HCT116 (cell line): Measurements from ENCODE around the gene SNRPB. TPM values are rescaled to one million over a fixed set of nuclear protein-coding genes. Genes with fewer than 3 reads are reported as not detected.

Experiments
- ATAC-seq: fragments of 200-7000 bp; cut with Tn5 transposase; 2 replicates; pipeline ENCODE4 v1.9.1; 2020; ENCODE audit warnings: mild to moderate bottlenecking, moderate library complexity
- BruUV-seq: library from RNA; stranded (reverse); fragments of 400-500 nt; replicated peaks from 2 replicates; lab custom pipeline; 2021; lab: Mats Ljungman, UMichigan
- CTCF ChIA-PET: fragments of 300-600 bp; sonication (Branson Sonifier 250); formaldehyde crosslinking; loops from one replicate; lab custom pipeline; 2021; ENCODE audit warnings: antibody characterized with exemption; lab: Charles Lee
- POLR2A ChIA-PET: fragments of 300-600, 350-600 bp; sonication (Branson Sonifier 250); formaldehyde crosslinking; loops from one replicate; lab custom pipeline; 2021; ENCODE audit warnings: antibody characterized with exemption; lab: Charles Lee
- RAD21 ChIA-PET, 2 experiments: fragments of 300-600 bp; sonication (Branson Sonifier 250); formaldehyde crosslinking; loops; one replicate each; lab custom pipeline; 2023; ENCODE audit warnings: low total read pairs in 2 of 2; ENCODE audit not compliant: uncharacterized antibody in 2 of 2, unreplicated experiment in 2 of 2, low non-redundant PET in 1 of 2; lab: Charles Lee
- DNase-seq: peaks from one replicate; pipeline ENCODE4 v3.0.0-alpha.2; 2010; ENCODE audit warnings: low read depth, low spot score
- H2AFZ ChIP-seq: fragments of 200-600 bp; shearing (Covaris generic), sonication (generic); 2 replicates; pipeline ENCODE4 v1.6.1; 2017; ENCODE audit warnings: low read depth, mixed run types, mixed read lengths, antibody characterized with exemption, low read length; ENCODE audit not compliant: poor library complexity, severe bottlenecking
- H3K27ac ChIP-seq: 2 replicates; pipeline ENCODE4 v1.5.1; 2012; ENCODE audit warnings: low read depth, low read length
- H3K27me3 ChIP-seq: fragments of 200-600 bp; sonication (generic); 2 replicates; pipeline ENCODE4 v1.6.1; 2016; ENCODE audit warnings: mixed run types, low read length, mixed read lengths; ENCODE audit not compliant: insufficient read depth
- H3K36me3 ChIP-seq, 2 experiments: fragments of 200-500 bp in 1 of 2; fragments of 200-600 bp in 1 of 2; sonication (Bioruptor generic) in 1 of 2; sonication (generic) in 1 of 2; 2 replicates each; pipeline versions ENCODE4 v1.5.1 to v1.6.1; 2014 to 2016; ENCODE audit warnings: low read length in 2 of 2, inconsistent platforms in 1 of 2, mixed read lengths in 1 of 2, mixed run types in 1 of 2; ENCODE audit not compliant: insufficient read depth in 2 of 2, control insufficient read depth in 1 of 2
- H3K4me1 ChIP-seq, 2 experiments: fragments of 200-600 bp in 1 of 2; sonication (generic) in 1 of 2; 2 replicates each; pipeline versions ENCODE4 v1.5.1 to v1.6.1; 2012 to 2017; ENCODE audit warnings: low read length in 2 of 2, inconsistent platforms in 1 of 2, mild to moderate bottlenecking in 1 of 2, mixed read lengths in 1 of 2, mixed run types in 1 of 2, moderate library complexity in 1 of 2; ENCODE audit not compliant: insufficient read depth in 2 of 2, control insufficient read depth in 1 of 2
- H3K4me2 ChIP-seq: fragments of 200-600 bp; sonication (generic); 2 replicates; pipeline ENCODE4 v1.6.1; 2017; ENCODE audit warnings: mixed run types, low read length, mixed read lengths
- H3K4me3 ChIP-seq, 2 experiments: fragments of 200-600 bp in 1 of 2; sonication (generic) in 1 of 2; replicated peaks in 1 of 2; 2 replicates each; pipeline ENCODE4 v1.5.1; 2011 to 2016; ENCODE audit warnings: low read length in 2 of 2, control low read depth in 1 of 2, low read depth in 1 of 2, mild to moderate bottlenecking in 1 of 2, mixed read lengths in 1 of 2, mixed run types in 1 of 2
- H3K79me2 ChIP-seq: fragments of 200-600 bp; sonication (generic); 2 replicates; pipeline ENCODE4 v1.6.1; 2017; ENCODE audit warnings: mild to moderate bottlenecking, mixed run types, low read length, moderate library complexity, mixed read lengths; ENCODE audit not compliant: insufficient read depth
- H3K9ac ChIP-seq: fragments of 200-600 bp; sonication (generic); 2 replicates; pipeline ENCODE4 v1.6.1; 2016; ENCODE audit warnings: low read length, mixed read lengths
- H3K9me2 ChIP-seq: fragments of 200-600 bp; sonication (generic), shearing (Covaris generic); 2 replicates; pipeline ENCODE4 v1.6.1; 2017; ENCODE audit warnings: mixed run types, mild to moderate bottlenecking, moderate library complexity; ENCODE audit not compliant: insufficient read depth
- H3K9me3 ChIP-seq, 2 experiments: fragments of 200-500 bp in 1 of 2; fragments of 200-600 bp in 1 of 2; sonication (Bioruptor generic) in 1 of 2; sonication (generic) in 1 of 2; 2 replicates each; pipeline ENCODE4 v1.6.1; 2014 to 2017; ENCODE audit warnings: low read length in 2 of 2, mixed read lengths in 2 of 2, inconsistent platforms in 1 of 2, low read depth in 1 of 2, mild to moderate bottlenecking in 1 of 2, mixed run types in 1 of 2, moderate library complexity in 1 of 2; ENCODE audit not compliant: control insufficient read depth in 1 of 2, insufficient read depth in 1 of 2
- H4K20me1 ChIP-seq: fragments of 200-600 bp; sonication (generic), shearing (Covaris generic); 2 replicates; pipeline ENCODE4 v1.6.1; 2017; ENCODE audit warnings: mixed run types, mild to moderate bottlenecking, moderate library complexity; ENCODE audit not compliant: insufficient read depth
- CEBPB ChIP-seq: IDR thresholded peaks from 2 replicates; pipeline ENCODE4 v1.6.1; 2012; ENCODE audit warnings: low read depth
- EGR1 ChIP-seq: IDR thresholded peaks from 2 replicates; pipeline ENCODE4 v1.6.1; 2012; ENCODE audit warnings: low read depth
- ELF1 ChIP-seq: IDR thresholded peaks from 2 replicates; pipeline ENCODE4 v1.6.1; 2012; ENCODE audit warnings: low read depth, borderline replicate concordance
- EZH2 ChIP-seq: fragments of 200-600 bp; sonication (generic); IDR thresholded peaks from 2 replicates; pipeline ENCODE4 v1.6.1; 2017; ENCODE audit warnings: antibody characterized with exemption, mixed run types
- EZH2phosphoT487 ChIP-seq: fragments of 200-600 bp; IDR thresholded peaks from 2 replicates; pipeline ENCODE4 v1.6.1; 2018; ENCODE audit warnings: antibody characterized with exemption, borderline replicate concordance
- POLR2A ChIP-seq: IDR thresholded peaks from 2 replicates; pipeline ENCODE4 v1.7.0; 2011; ENCODE audit warnings: borderline replicate concordance; ENCODE audit not compliant: insufficient read depth, insufficient read length; ENCODE audit errors: extremely low read depth
- RAD21 ChIP-seq: IDR thresholded peaks from 2 replicates; pipeline ENCODE4 v1.6.1; 2012; ENCODE audit warnings: low read depth, mild to moderate bottlenecking
- SIN3A ChIP-seq: IDR thresholded peaks from 2 replicates; pipeline ENCODE4 v1.6.1; 2012; ENCODE audit warnings: low read depth
- SP1 ChIP-seq: IDR thresholded peaks from 2 replicates; pipeline ENCODE4 v1.6.1; 2012; ENCODE audit warnings: low read depth
- YY1 ChIP-seq: IDR thresholded peaks from 2 replicates; pipeline ENCODE4 v1.6.1; 2011; ENCODE audit warnings: low read length, low read depth, moderate library complexity, mild to moderate bottlenecking; ENCODE audit not compliant: insufficient replicate concordance; ENCODE audit errors: extremely low read depth
- ZNF274 ChIP-seq: fragments of 200-500 bp; sonication (Bioruptor generic); IDR thresholded peaks from 2 replicates; pipeline ENCODE4 v1.6.1; 2014; ENCODE audit warnings: mild to moderate bottlenecking, low read depth, low read length, inconsistent platforms
- intact Hi-C: fragments of 100-400 bp; cut with micrococcal nuclease; formaldehyde crosslinking; loops from 2 replicates; pipeline ENCODE4 v1.10.0; 2022
- total RNA-seq: library from RNA; stranded (reverse); gene quantifications from one replicate; pipeline ENCODE4 v1.2.1, GENCODE V29; 2021; ENCODE audit not compliant: unreplicated experiment
- TF ChIP-seq, protein P1 (sequence below): IDR thresholded peaks from 2 replicates; pipeline ENCODE4 v1.6.1; 2011; ENCODE audit warnings: mild to moderate bottlenecking, low read length, moderate library complexity; ENCODE audit not compliant: insufficient replicate concordance; ENCODE audit errors: extremely low read depth
- TF ChIP-seq, protein P2 (sequence below): IDR thresholded peaks from 2 replicates; pipeline ENCODE4 v1.6.1; 2012
- TF ChIP-seq, protein P3 (sequence below), 3 experiments: fragments of 200-600 bp in 1 of 3; sonication (generic) in 1 of 3; IDR thresholded peaks in 2 of 3; conservative IDR thresholded peaks in 1 of 3; 2 replicates each; pipeline ENCODE4 v1.5.1; 2012 to 2017; ENCODE audit warnings: low read depth in 2 of 3, low read length in 2 of 3, antibody characterized with exemption in 1 of 3, borderline replicate concordance in 1 of 3, control low read depth in 1 of 3, mild to moderate bottlenecking in 1 of 3, mixed read lengths in 1 of 3, mixed run types in 1 of 3, moderate library complexity in 1 of 3; ENCODE audit not compliant: insufficient read depth in 1 of 3
- TF ChIP-seq, protein P4 (sequence below): IDR thresholded peaks from 2 replicates; pipeline ENCODE4 v1.6.1; 2012; ENCODE audit warnings: low read depth
- TF ChIP-seq, protein P5 (sequence below): IDR thresholded peaks from 2 replicates; pipeline ENCODE4 v1.6.1; 2012

The SNRPB gene
- total RNA-seq, 1 experiment from 2014 or later = 469 TPM

DNA sequence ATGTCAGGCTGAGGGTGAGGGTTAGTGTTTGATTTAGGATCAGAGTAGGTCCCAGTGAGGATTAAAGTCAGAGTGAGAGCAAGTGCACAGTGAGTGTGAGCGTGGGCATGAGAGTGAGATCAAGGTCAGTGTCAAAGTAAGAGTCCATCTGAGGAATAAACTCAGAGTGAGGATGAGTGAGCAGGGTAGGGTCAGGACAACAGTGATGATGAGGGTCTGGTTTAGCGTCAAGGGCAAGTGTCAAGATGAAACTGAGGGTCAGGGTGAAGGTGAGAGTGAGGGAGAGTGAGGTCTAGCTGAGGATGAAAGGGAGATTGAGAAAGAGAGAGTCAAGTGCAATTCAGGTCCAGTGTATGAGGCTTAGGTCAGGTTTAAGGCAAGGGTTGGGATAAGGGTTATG lies 45.8 kb upstream of the SNRPB start:
- intact Hi-C loops = no loop called here
- no peaks in the 10 kb centered on the region for H3K36me3 ChIP-seq
- no peak overlapping the region for H3K4me3 ChIP-seq
- no peaks in the 10 kb centered on the region for H3K79me2 ChIP-seq
- no peaks in the 10 kb centered on the region for H3K27me3 ChIP-seq
- no peak for DNase-seq
- TF ChIP-seq EZH2 = no peak
- TF ChIP-seq, protein P1, sequence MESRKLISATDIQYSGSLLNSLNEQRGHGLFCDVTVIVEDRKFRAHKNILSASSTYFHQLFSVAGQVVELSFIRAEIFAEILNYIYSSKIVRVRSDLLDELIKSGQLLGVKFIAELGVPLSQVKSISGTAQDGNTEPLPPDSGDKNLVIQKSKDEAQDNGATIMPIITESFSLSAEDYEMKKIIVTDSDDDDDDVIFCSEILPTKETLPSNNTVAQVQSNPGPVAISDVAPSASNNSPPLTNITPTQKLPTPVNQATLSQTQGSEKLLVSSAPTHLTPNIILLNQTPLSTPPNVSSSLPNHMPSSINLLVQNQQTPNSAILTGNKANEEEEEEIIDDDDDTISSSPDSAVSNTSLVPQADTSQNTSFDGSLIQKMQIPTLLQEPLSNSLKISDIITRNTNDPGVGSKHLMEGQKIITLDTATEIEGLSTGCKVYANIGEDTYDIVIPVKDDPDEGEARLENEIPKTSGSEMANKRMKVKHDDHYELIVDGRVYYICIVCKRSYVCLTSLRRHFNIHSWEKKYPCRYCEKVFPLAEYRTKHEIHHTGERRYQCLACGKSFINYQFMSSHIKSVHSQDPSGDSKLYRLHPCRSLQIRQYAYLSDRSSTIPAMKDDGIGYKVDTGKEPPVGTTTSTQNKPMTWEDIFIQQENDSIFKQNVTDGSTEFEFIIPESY = no peak
- TF ChIP-seq, protein P2, sequence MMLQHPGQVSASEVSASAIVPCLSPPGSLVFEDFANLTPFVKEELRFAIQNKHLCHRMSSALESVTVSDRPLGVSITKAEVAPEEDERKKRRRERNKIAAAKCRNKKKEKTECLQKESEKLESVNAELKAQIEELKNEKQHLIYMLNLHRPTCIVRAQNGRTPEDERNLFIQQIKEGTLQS = no peak
- no peak for TF ChIP-seq RAD21
- TF ChIP-seq ELF1 = no peak
- no peak for TF ChIP-seq POLR2A
- TF ChIP-seq EGR1 = no peak
- TF ChIP-seq CEBPB = no peak
- TF ChIP-seq EZH2phosphoT487 = no peak
- TF ChIP-seq, protein P3, sequence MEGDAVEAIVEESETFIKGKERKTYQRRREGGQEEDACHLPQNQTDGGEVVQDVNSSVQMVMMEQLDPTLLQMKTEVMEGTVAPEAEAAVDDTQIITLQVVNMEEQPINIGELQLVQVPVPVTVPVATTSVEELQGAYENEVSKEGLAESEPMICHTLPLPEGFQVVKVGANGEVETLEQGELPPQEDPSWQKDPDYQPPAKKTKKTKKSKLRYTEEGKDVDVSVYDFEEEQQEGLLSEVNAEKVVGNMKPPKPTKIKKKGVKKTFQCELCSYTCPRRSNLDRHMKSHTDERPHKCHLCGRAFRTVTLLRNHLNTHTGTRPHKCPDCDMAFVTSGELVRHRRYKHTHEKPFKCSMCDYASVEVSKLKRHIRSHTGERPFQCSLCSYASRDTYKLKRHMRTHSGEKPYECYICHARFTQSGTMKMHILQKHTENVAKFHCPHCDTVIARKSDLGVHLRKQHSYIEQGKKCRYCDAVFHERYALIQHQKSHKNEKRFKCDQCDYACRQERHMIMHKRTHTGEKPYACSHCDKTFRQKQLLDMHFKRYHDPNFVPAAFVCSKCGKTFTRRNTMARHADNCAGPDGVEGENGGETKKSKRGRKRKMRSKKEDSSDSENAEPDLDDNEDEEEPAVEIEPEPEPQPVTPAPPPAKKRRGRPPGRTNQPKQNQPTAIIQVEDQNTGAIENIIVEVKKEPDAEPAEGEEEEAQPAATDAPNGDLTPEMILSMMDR (IDR thresholded peaks at IDR 0.05 in 2 of 3, conservative IDR thresholded peaks at IDR 0.05 in 1 of 3; ENCODE audit: borderline replicate concordance in 1 of 3, insufficient read depth in 1 of 3, low read depth in 2 of 3, low read length in 2 of 3) = no peak
- TF ChIP-seq YY1 = no peak
- no peak for TF ChIP-seq ZNF274
- TF ChIP-seq SP1 = no peak
- no peak for TF ChIP-seq SIN3A
- TF ChIP-seq, protein P4, sequence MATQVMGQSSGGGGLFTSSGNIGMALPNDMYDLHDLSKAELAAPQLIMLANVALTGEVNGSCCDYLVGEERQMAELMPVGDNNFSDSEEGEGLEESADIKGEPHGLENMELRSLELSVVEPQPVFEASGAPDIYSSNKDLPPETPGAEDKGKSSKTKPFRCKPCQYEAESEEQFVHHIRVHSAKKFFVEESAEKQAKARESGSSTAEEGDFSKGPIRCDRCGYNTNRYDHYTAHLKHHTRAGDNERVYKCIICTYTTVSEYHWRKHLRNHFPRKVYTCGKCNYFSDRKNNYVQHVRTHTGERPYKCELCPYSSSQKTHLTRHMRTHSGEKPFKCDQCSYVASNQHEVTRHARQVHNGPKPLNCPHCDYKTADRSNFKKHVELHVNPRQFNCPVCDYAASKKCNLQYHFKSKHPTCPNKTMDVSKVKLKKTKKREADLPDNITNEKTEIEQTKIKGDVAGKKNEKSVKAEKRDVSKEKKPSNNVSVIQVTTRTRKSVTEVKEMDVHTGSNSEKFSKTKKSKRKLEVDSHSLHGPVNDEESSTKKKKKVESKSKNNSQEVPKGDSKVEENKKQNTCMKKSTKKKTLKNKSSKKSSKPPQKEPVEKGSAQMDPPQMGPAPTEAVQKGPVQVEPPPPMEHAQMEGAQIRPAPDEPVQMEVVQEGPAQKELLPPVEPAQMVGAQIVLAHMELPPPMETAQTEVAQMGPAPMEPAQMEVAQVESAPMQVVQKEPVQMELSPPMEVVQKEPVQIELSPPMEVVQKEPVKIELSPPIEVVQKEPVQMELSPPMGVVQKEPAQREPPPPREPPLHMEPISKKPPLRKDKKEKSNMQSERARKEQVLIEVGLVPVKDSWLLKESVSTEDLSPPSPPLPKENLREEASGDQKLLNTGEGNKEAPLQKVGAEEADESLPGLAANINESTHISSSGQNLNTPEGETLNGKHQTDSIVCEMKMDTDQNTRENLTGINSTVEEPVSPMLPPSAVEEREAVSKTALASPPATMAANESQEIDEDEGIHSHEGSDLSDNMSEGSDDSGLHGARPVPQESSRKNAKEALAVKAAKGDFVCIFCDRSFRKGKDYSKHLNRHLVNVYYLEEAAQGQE = no peak
- TF ChIP-seq, protein P5, sequence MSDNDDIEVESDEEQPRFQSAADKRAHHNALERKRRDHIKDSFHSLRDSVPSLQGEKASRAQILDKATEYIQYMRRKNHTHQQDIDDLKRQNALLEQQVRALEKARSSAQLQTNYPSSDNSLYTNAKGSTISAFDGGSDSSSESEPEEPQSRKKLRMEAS = no peak
- no peak overlapping the region for H3K27ac ChIP-seq
- H3K9me3 ChIP-seq = no peaks in the 10 kb centered on the region
- RAD21 ChIA-PET = no interaction called here
- H3K4me2 ChIP-seq = no peak overlapping the region
- H3K4me1 ChIP-seq = peaks cover 0 to under 1% of the 10 kb centered on the region in 2 experiments; a peak in 2 of 4 replicates
- no peaks in the 10 kb centered on the region for H4K20me1 ChIP-seq
- no peaks in the 10 kb centered on the region for H3K9me2 ChIP-seq
- H3K9ac ChIP-seq = no peak overlapping the region
- CTCF ChIA-PET = no interaction called here
- no TSS peak for BruUV-seq
- POLR2A ChIA-PET = no interaction called here
- ATAC-seq = no peak
- no peak overlapping the region for H2AFZ ChIP-seq
